Measurements from ENCODE around the gene EFTUD2. TPM values are rescaled to one million over a fixed set of nuclear protein-coding genes. Genes with fewer than 3 reads are reported as not detected.

EFTUD2 gene
- total and polyA plus RNA-seq, 2 of the 4 experiments (the other 2 are of a cell fraction) = 72.5 to 126 TPM

GRCh38 chr17:44864831-44865230 lies 34.4 kb downstream of the EFTUD2 start:
- dilution Hi-C loops (cut with HindIII; ENCODE audit: low sequenced_read_pairs, unreplicated experiment) (no loop called here), in situ Hi-C loops (cut with MboI; ENCODE audit: low sequenced_read_pairs) (loop anchor here (5.0 kb wide), 1 partner anchor 83 kb away; no protein-coding TSS in a partner anchor), intact Hi-C loops (cut with micrococcal nuclease) (loop anchor here (1.0 kb wide), 3 partner anchors 13 to 90 kb away; no protein-coding TSS in a partner anchor)
- no peak overlapping the region for H3K14ac ChIP-seq (replicated peaks; ENCODE audit: low read depth, low read length)
- H3K9ac ChIP-seq (ENCODE audit: low read depth, low read length) = no peak overlapping the region
- peaks cover 56% of the 10 kb centered on the region for H3K36me3 ChIP-seq (ENCODE audit: control insufficient read depth, insufficient read depth, low read length)
- H3K4ac ChIP-seq (ENCODE audit: low read depth, low read length) = no peak overlapping the region
- no peak overlapping the region for H2BK20ac ChIP-seq (ENCODE audit: low read depth, low read length)
- ChIA-PET CTCF (interaction anchor here (0.6 to 4.8 kb wide), 5 partner anchors 80 to 121 kb away, joined by 3 to 25 read pairs (median 4); no protein-coding TSS in a partner anchor), POLR2A (ENCODE audit: unreplicated experiment) (no interaction called here)
- no TSS peak for BruUV-seq (replicated peaks)
- H3K79me1 ChIP-seq (ENCODE audit: low read depth in 1 of 2, low read length in 2 of 2) = peaks cover 0 to 9% of the 10 kb centered on the region in 2 experiments; a peak in 1 of 4 replicates
- TF ChIP-seq NFE2L2 (IDR thresholded peaks at IDR 0.05; ENCODE audit: low read depth, low read length) (no peak), CHD1 (IDR thresholded peaks at IDR 0.05; ENCODE audit: low read depth, low read length) (no peak), MAZ (IDR thresholded peaks at IDR 0.05; ENCODE audit: borderline replicate concordance, low read depth, low read length) (no peak), RCOR1 (IDR thresholded peaks at IDR 0.05; ENCODE audit: insufficient replicate concordance, low read length) (no peak), SMC3 (IDR thresholded peaks at IDR 0.05; ENCODE audit: low read depth, low read length) (no peak)
- no peaks in the 10 kb centered on the region for H3K9me3 ChIP-seq (ENCODE audit: control insufficient read depth, insufficient read depth, low read length)
- H2BK120ac ChIP-seq (ENCODE audit: low read depth, low read length) = no peak overlapping the region
- H3K27me3 ChIP-seq (ENCODE audit: control insufficient read depth, insufficient read depth, low read length) = no peaks in the 10 kb centered on the region
- DNase-seq (no peak), ATAC-seq (ENCODE audit: low read depth) (no peak; the same call in 1 of the 2 replicates)
- H4K5ac ChIP-seq (ENCODE audit: low read depth, low read length) = no peak overlapping the region
- H4K20me1 ChIP-seq (ENCODE audit: insufficient read depth, low read length) = no peaks in the 10 kb centered on the region; the same call in 1 of the 2 replicates
- no peak overlapping the region for H2BK15ac ChIP-seq (ENCODE audit: low read depth, low read length)
- H4K8ac ChIP-seq (ENCODE audit: low read depth in 2 of 2, low read length in 2 of 2) = no peak overlapping the region
- no peak overlapping the region for H2BK5ac ChIP-seq (ENCODE audit: low read depth, low read length, poor library complexity, severe bottlenecking)
- H4K91ac ChIP-seq (ENCODE audit: insufficient read depth, low read depth, low read length) = no peak overlapping the region
- no peak overlapping the region for H3K18ac ChIP-seq (ENCODE audit: low read depth, low read length)
- H2AK9ac ChIP-seq (replicated peaks; ENCODE audit: low read depth, low read length, poor library complexity) = no peak overlapping the region
- H3K56ac ChIP-seq (ENCODE audit: extremely low read depth, insufficient read depth, low read length) = no peak overlapping the region
- H2AFZ ChIP-seq (replicated peaks; ENCODE audit: low read length, poor library complexity) = no peak overlapping the region
- no peak overlapping the region for H2AK5ac ChIP-seq (ENCODE audit: low read depth, low read length)
- H3K23ac ChIP-seq (ENCODE audit: low read depth, low read length) = no peak overlapping the region
- no peak overlapping the region for H3K4me3 ChIP-seq (ENCODE audit: insufficient read depth, low read depth, low read length)
- no peak overlapping the region for H3K4me2 ChIP-seq (ENCODE audit: low read depth, low read length)
- no peaks in the 10 kb centered on the region for H3K9me1 ChIP-seq (ENCODE audit: insufficient read depth, low read length)
- no peak overlapping the region for H3K27ac ChIP-seq (ENCODE audit: insufficient read depth, low read length)
- WGBS, 2 experiments (ENCODE audit: extremely low coverage in 2 of 2, insufficient read length in 1 of 2) = 100% methylated on average over 2 of the region's 10 CpGs; no CpG with 5 or more reads in 1 of the 2 experiments
- no peaks in the 10 kb centered on the region for H3K4me1 ChIP-seq (ENCODE audit: control insufficient read depth, insufficient read depth, low read length)

Measured in IMR-90 (cell line).